A549 treated with AZD9567 at 1 μM for 4 hours (cell line): ENCODE measurements around the gene TES. TPM values are rescaled to one million over a fixed set of nuclear protein-coding genes. Genes with fewer than 3 reads are reported as not detected.

Source experiments
- total RNA-seq: library from RNA; stranded (reverse); fragments of 200-300 nt; extraction: Qiagen RNA extraction; gene quantifications from 5 replicates; pipeline ENCODE4 v1.2.3, GENCODE V29; 2022; ENCODE audit not compliant: insufficient read depth

Gene TES
- 46.1 to 69.6 TPM (median 58.6 TPM) in 5 replicates for total RNA-seq

DNA sequence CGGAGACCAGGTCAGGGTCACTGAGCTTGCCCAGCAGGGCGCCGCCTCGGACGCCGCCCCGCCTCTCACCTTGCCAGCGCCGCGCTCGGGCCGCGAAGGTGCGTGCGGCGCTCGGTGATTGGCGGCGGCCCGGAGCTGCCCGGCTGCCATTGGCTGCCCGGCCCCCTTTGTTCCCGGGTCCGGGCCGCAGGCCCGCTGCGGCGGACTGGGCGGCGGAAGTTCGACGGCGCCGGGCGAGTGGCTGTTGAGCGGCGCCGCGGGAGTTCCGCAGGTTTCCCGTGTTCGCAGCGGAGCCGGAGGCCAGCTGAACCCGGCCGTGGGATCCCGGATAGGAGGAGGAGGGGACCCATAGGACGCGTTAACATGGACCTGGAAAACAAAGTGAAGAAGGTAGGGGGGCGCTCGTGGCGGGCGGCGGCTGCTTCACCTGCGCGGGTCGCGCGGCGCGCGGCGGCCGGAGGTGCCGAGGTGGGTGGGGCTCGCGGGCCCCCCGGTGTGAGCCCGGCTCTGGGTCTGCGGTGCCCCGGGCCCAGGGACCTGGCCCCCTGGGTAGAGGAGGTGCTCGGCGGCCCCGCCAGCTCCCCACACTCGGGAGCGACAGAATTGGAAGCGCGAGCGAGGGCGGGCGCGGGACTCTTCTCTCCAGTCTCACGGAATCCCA is at the start of gene TES:
TES (plus strand) TSS at position 195 of the 661 bp plus-strand sequence; CDS start at position 364, 169 bp downstream.

Other genes with a start within 250 kb of the TES start
- 0.02 to 0.05 TPM in 2 of 5 replicates, not detected in the others for gene TFEC, start 179.8 kb upstream of the TES start, total RNA-seq